GM12892 (cell line): ENCODE results near the gene NACA2.

Source experiments
- POLR2A ChIP-seq: IDR thresholded peaks from 2 replicates; pipeline ENCODE4 v1.6.1; 2011; ENCODE audit warnings: low read depth, low read length, control low read depth
- POLR2AphosphoS5 ChIP-seq: IDR thresholded peaks from 2 replicates; pipeline ENCODE4 v1.6.1; 2011; ENCODE audit warnings: low read depth, low read length, control low read depth
- TAF1 ChIP-seq: IDR thresholded peaks from 2 replicates; pipeline ENCODE4 v1.6.1; 2011; ENCODE audit warnings: low read depth, mild to moderate bottlenecking, control low read depth, low read length, borderline replicate concordance

DNA sequence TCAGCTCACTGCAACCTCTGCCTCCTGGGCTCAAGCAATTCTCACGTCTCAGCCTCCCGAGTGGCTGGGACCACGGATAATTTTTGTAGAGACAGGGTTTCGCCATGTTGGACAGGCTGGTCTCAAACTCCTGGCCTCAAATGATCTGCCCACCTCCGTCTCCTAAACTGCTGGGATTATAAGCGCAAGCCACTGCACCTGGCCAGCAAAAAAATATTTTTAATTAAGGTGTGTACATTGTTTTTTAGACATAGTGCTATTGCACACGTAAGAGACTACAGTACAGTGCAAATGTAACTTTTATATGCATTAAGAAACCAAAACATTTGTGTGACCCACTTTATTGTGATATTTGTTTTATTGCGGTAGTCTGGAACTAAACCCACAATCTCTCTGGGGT, 49.0 kb downstream of the NACA2 start:
- TF ChIP-seq POLR2AphosphoS5 = no peak
- no peak for TF ChIP-seq TAF1
- TF ChIP-seq POLR2A = no peak
